NT2/D1 (cell line): ENCODE results near the gene RIMKLB.
"Not testable (repeated sequence)": the region's sequence is repeated elsewhere in the genome, so short reads cannot be mapped to it uniquely, and the experiment has no call there.

Experiments
- DNase-seq: peaks from one replicate; pipeline ENCODE4 v3.0.0-alpha.2; 2011; ENCODE audit warnings: low read depth, low spot score
- H3K27me3 ChIP-seq: 2 replicates; pipeline ENCODE4 v1.6.0; 2011; ENCODE audit warnings: mild to moderate bottlenecking; ENCODE audit not compliant: insufficient read length, insufficient read depth
- H3K36me3 ChIP-seq: 2 replicates; pipeline ENCODE4 v1.6.1; 2011; ENCODE audit warnings: mild to moderate bottlenecking, low read length, mixed read lengths; ENCODE audit not compliant: insufficient read depth, insufficient read length
- H3K4me1 ChIP-seq: 2 replicates; pipeline ENCODE4 v1.5.1; 2011; ENCODE audit not compliant: insufficient read depth, insufficient read length
- H3K4me3 ChIP-seq: 2 replicates; pipeline ENCODE4 v1.5.1; 2011; ENCODE audit warnings: low read depth; ENCODE audit not compliant: insufficient read length
- H3K9ac ChIP-seq: 2 replicates; pipeline ENCODE4 v1.6.0; 2011; ENCODE audit warnings: low read depth; ENCODE audit not compliant: insufficient read length
- H3K9me3 ChIP-seq: 2 replicates; pipeline ENCODE4 v1.5.1; 2011; ENCODE audit warnings: mild to moderate bottlenecking, low read length; ENCODE audit not compliant: insufficient read depth
- SUZ12 ChIP-seq: IDR thresholded peaks from 2 replicates; pipeline ENCODE4 v1.6.1; 2011; ENCODE audit not compliant: insufficient read length, insufficient read depth; ENCODE audit errors: extremely low read depth
- YY1 ChIP-seq: IDR thresholded peaks from 2 replicates; pipeline ENCODE4 v1.6.1; 2011; ENCODE audit not compliant: insufficient read length, insufficient read depth
- ZNF274 ChIP-seq: IDR thresholded peaks from 2 replicates; pipeline ENCODE4 v1.6.1; 2011; ENCODE audit warnings: mild to moderate bottlenecking, low read depth, low read length

The RIMKLB gene

GRCh38 chr12:8779862-8780261, 82.1 kb downstream of the RIMKLB start:
- Histone ChIP-seq H3K36me3 (peaks cover 70% of the 10 kb centered on the region), H3K9me3 (no peaks in the 10 kb centered on the region), H3K27me3 (no peaks in the 10 kb centered on the region), H3K4me1 (no peaks in the 10 kb centered on the region), H3K9ac (no peak overlapping the region), H3K4me3 (no peak overlapping the region)
- DNase-seq, result no peak
- TF ChIP-seq SUZ12 (no peak), ZNF274 (no peak), YY1 (no peak)

- Histone ChIP-seq H3K9me3 (no peaks in the 10 kb centered on the region), H3K9ac (no peak overlapping the region), H3K4me1 (no peaks in the 10 kb centered on the region), H3K36me3 (peaks cover 64% of the 10 kb centered on the region), H3K27me3 (no peaks in the 10 kb centered on the region), H3K4me3 (no peak overlapping the region)
- TF ChIP-seq YY1 (no peak), SUZ12 (no peak), ZNF274 (no peak)
- peak; percentile 80 for DNase-seq
These were observed 82.6 kb downstream of the RIMKLB start for GRCh38 chr12:8780389-8780788.

GRCh38 chr12:8781381-8782127, 83.8 kb downstream of the RIMKLB start:
- Histone ChIP-seq H3K27me3 (no peaks in the 10 kb centered on the region), H3K4me1 (no peaks in the 10 kb centered on the region), H3K9ac (no peak overlapping the region), H3K36me3 (peaks cover 57% of the 10 kb centered on the region), H3K4me3 (no peak overlapping the region), H3K9me3 (peaks cover 9% of the 10 kb centered on the region; the same call in 1 of the 2 replicates)
- TF ChIP-seq ZNF274, result no peak
- no peak for DNase-seq

GRCh38 chr12:8784290-8784888, 86.6 kb downstream of the RIMKLB start:
- DNase-seq, result no peak
- no peaks in the 10 kb centered on the region for H3K27me3 ChIP-seq
- TF ChIP-seq ZNF274 (0 out of 2 replicates have a peak, but pooled peaks have one; percentile 35), YY1 (no peak)

GRCh38 chr12:8785499-8785898, 87.7 kb downstream of the RIMKLB start:
- H3K9ac ChIP-seq, result no peak overlapping the region
- H3K27me3 ChIP-seq, result no peaks in the 10 kb centered on the region
- no peaks in the 10 kb centered on the region for H3K4me1 ChIP-seq
- no peak for DNase-seq
- H3K9me3 ChIP-seq, result peaks cover 31% of the 10 kb centered on the region; the same call in 1 of the 2 replicates
- TF ChIP-seq ZNF274 (no peak), SUZ12 (no peak), YY1 (no peak)
- no peak overlapping the region for H3K4me3 ChIP-seq
- peaks cover 32% of the 10 kb centered on the region for H3K36me3 ChIP-seq

More at GRCh38 chr12:8784290-8784888, 86.6 kb downstream of the RIMKLB start:
- Histone ChIP-seq H3K9me3 (peaks cover 23% of the 10 kb centered on the region; the same call in 1 of the 2 replicates), H3K4me3 (no peak overlapping the region), H3K9ac (no peak overlapping the region), H3K4me1 (no peaks in the 10 kb centered on the region), H3K36me3 (peaks cover 36% of the 10 kb centered on the region)

GRCh38 chr12:8787206-8787605, 89.4 kb downstream of the RIMKLB start:
- not testable (repeated sequence) for H3K27me3 ChIP-seq, H3K9ac ChIP-seq, DNase-seq, H3K4me3 ChIP-seq, H3K4me1 ChIP-seq
- H3K9me3 ChIP-seq, result peaks cover 38% of the 10 kb centered on the region; the same call in 1 of the 2 replicates
- peaks cover 22% of the 10 kb centered on the region for H3K36me3 ChIP-seq

GRCh38 chr12:8788706-8789105, 90.9 kb downstream of the RIMKLB start:
- peaks cover 39% of the 10 kb centered on the region; the same call in 1 of the 2 replicates for H3K9me3 ChIP-seq
- not testable (repeated sequence) for H3K9ac ChIP-seq, H3K4me3 ChIP-seq, H3K27me3 ChIP-seq, H3K36me3 ChIP-seq, DNase-seq, H3K4me1 ChIP-seq

GRCh38 chr12:8789341-8790013, 91.7 kb downstream of the RIMKLB start:
- H3K4me1 ChIP-seq, H3K27me3 ChIP-seq, H3K9ac ChIP-seq, H3K36me3 ChIP-seq, DNase-seq, H3K4me3 ChIP-seq: not testable (repeated sequence)
- peaks cover 44% of the 10 kb centered on the region; the same call in 1 of the 2 replicates for H3K9me3 ChIP-seq

GRCh38 chr12:8793226-8793625, 95.4 kb downstream of the RIMKLB start:
- not testable (repeated sequence) for DNase-seq, H3K36me3 ChIP-seq, H3K4me1 ChIP-seq, H3K4me3 ChIP-seq, H3K9ac ChIP-seq, H3K27me3 ChIP-seq
- H3K9me3 ChIP-seq, result peaks cover 35% of the 10 kb centered on the region; the same call in 1 of the 2 replicates

- H3K4me1 ChIP-seq, H3K27me3 ChIP-seq, H3K4me3 ChIP-seq, H3K9ac ChIP-seq, H3K36me3 ChIP-seq, DNase-seq: not testable (repeated sequence)
- H3K9me3 ChIP-seq, result peaks cover 27% of the 10 kb centered on the region; the same call in 1 of the 2 replicates
These were observed 96.8 kb downstream of the RIMKLB start for GRCh38 chr12:8794611-8795010.
